Caco-2 (cell line): ENCODE results near the gene L3MBTL4. TPM values are rescaled to one million over a fixed set of nuclear protein-coding genes. Genes with fewer than 3 reads are reported as not detected.
"Not testable (repeated sequence)": the region's sequence is repeated elsewhere in the genome, so short reads cannot be mapped to it uniquely, and the experiment has no call there.

Experiments used
- BruUV-seq: library from RNA; stranded (reverse); fragments of 400-500 nt; replicated peaks from 2 replicates; lab custom pipeline; 2021; lab: Mats Ljungman, UMichigan
- CTCF ChIA-PET: fragments of 300-600 bp; sonication (Branson Sonifier 250); formaldehyde crosslinking; loops from one replicate; lab custom pipeline; 2022; ENCODE audit warnings: antibody characterized with exemption; lab: Charles Lee
- POLR2A ChIA-PET: fragments of 300-600 bp; sonication (Branson Sonifier 250); formaldehyde crosslinking; loops from one replicate; lab custom pipeline; 2022; ENCODE audit warnings: antibody characterized with exemption; lab: Charles Lee
- DNase-seq, 2 experiments: peaks; one replicate each; pipeline versions ENCODE4 v3.0.0 to v3.0.0-alpha.2; 2020 to 2022
- H3K27me3 ChIP-seq: replicated peaks from 2 replicates; pipeline ENCODE4 v1.6.0; 2011; ENCODE audit warnings: low read length; ENCODE audit not compliant: control insufficient read depth, insufficient read depth
- H3K36me3 ChIP-seq: 2 replicates; pipeline ENCODE4 v1.5.1; 2011; ENCODE audit warnings: low read length; ENCODE audit not compliant: control insufficient read depth, insufficient read depth
- H3K4me1 ChIP-seq: fragments of 250-450 bp; sonication (Bioruptor Pico); 2 replicates; pipeline ENCODE4 v1.5.1; 2020; ENCODE audit warnings: mild to moderate bottlenecking
- H3K4me3 ChIP-seq: 2 replicates; pipeline ENCODE4 v1.5.1; 2011; ENCODE audit warnings: low read depth, mild to moderate bottlenecking, control low read depth, low read length
- H3K9me3 ChIP-seq: fragments of 250-450 bp; sonication (Bioruptor Pico); 2 replicates; pipeline ENCODE4 v1.5.1; 2020; ENCODE audit warnings: mild to moderate bottlenecking, moderate library complexity
- H3K27ac Mint-ChIP-seq: one replicate; pipeline ENCODE4 v1.8.0; 2022; ENCODE audit warnings: mixed read lengths; ENCODE audit not compliant: unreplicated experiment
- H3K27me3 Mint-ChIP-seq: one replicate; pipeline ENCODE4 v1.8.0; 2022; ENCODE audit warnings: mixed read lengths; ENCODE audit not compliant: insufficient read depth, unreplicated experiment
- H3K36me3 Mint-ChIP-seq: one replicate; pipeline ENCODE4 v1.8.0; 2022; ENCODE audit warnings: mild to moderate bottlenecking, mixed read lengths; ENCODE audit not compliant: insufficient read depth, unreplicated experiment
- H3K4me1 Mint-ChIP-seq: one replicate; pipeline ENCODE4 v1.8.0; 2022; ENCODE audit warnings: low read depth, mixed read lengths; ENCODE audit not compliant: unreplicated experiment
- H3K4me3 Mint-ChIP-seq: one replicate; pipeline ENCODE4 v1.8.0; 2022; ENCODE audit warnings: mild to moderate bottlenecking, moderate library complexity, mixed read lengths; ENCODE audit not compliant: unreplicated experiment
- H3K9me3 Mint-ChIP-seq: one replicate; pipeline ENCODE4 v1.8.0; 2022; ENCODE audit warnings: mixed read lengths; ENCODE audit not compliant: unreplicated experiment
- CTCF ChIP-seq, 2 experiments: fragments of 200-600 bp in 1 of 2; IDR thresholded peaks; 1 replicate in 1 of 2; 2 replicates in 1 of 2; pipeline versions ENCODE4 v1.5.1 to v1.8.0; 2011 to 2022; ENCODE audit warnings: antibody characterized with exemption in 1 of 2, control low read depth in 1 of 2, inconsistent platforms in 1 of 2, low read depth in 1 of 2, low read length in 1 of 2, mild to moderate bottlenecking in 1 of 2, moderate library complexity in 1 of 2; ENCODE audit not compliant: insufficient read depth in 1 of 2, severe bottlenecking in 1 of 2, unreplicated experiment in 1 of 2
- intact Hi-C: fragments of 100-400 bp; cut with micrococcal nuclease; formaldehyde crosslinking; loops from one replicate; pipeline ENCODE4 v1.10.0; 2022; ENCODE audit not compliant: unreplicated experiment
- total RNA-seq: library from RNA; stranded (reverse); gene quantifications from 2 replicates; pipeline ENCODE4 v1.2.3, GENCODE V29; 2022

L3MBTL4 gene
- total RNA-seq, 1 experiment from 2014 or later, result 0.23 TPM

- H3K27me3 ChIP-seq, result no peaks in the 10 kb centered on the region
- H3K4me3 ChIP-seq, result no peak overlapping the region
- Mint-ChIP-seq H3K36me3 (no peaks in the 10 kb centered on the region), H3K4me1 (peaks cover 6% of the 10 kb centered on the region), H3K27me3 (peaks cover 12% of the 10 kb centered on the region), H3K9me3 (no peaks in the 10 kb centered on the region), H3K4me3 (no peak overlapping the region), H3K27ac (no peak overlapping the region)
- no peaks in the 10 kb centered on the region for H3K36me3 ChIP-seq
- no peak for TF ChIP-seq CTCF (IDR thresholded peaks at IDR 0.05; ENCODE audit: insufficient read depth in 1 of 2, low read depth in 1 of 2, low read length in 1 of 2, severe bottlenecking in 1 of 2, unreplicated experiment in 1 of 2)
- ChIA-PET CTCF (no interaction called here), POLR2A (no interaction called here)
- intact Hi-C loops, result no loop called here
- no peak for DNase-seq
- no TSS peak for BruUV-seq
- no peaks in the 10 kb centered on the region for H3K4me1 ChIP-seq
- no peaks in the 10 kb centered on the region for H3K9me3 ChIP-seq
Measured at GRCh38 chr18:6280211-6280743, 134.4 kb downstream of the L3MBTL4 start.

GRCh38 chr18:6279308-6279707 lies 135.4 kb downstream of the L3MBTL4 start:
- H3K36me3 Mint-ChIP-seq, result no peaks in the 10 kb centered on the region

GRCh38 chr18:6273423-6273822 lies 141.3 kb downstream of the L3MBTL4 start:
- Histone ChIP-seq H3K9me3 (no peaks in the 10 kb centered on the region), H3K4me1 (no peaks in the 10 kb centered on the region), H3K36me3 (no peaks in the 10 kb centered on the region), H3K27me3 (no peaks in the 10 kb centered on the region; the same call in 1 of the 2 replicates), H3K4me3 (no peak overlapping the region)
- H3K36me3 Mint-ChIP-seq, result no peaks in the 10 kb centered on the region
- no peak for TF ChIP-seq CTCF (IDR thresholded peaks at IDR 0.05; ENCODE audit: insufficient read depth in 1 of 2, low read depth in 1 of 2, low read length in 1 of 2, severe bottlenecking in 1 of 2, unreplicated experiment in 1 of 2)
- BruUV-seq, result no TSS peak
- ChIA-PET POLR2A (no interaction called here), CTCF (no interaction called here)
- intact Hi-C loops, result no loop called here
- H3K27me3 Mint-ChIP-seq, result peaks cover 37% of the 10 kb centered on the region
- no peaks in the 10 kb centered on the region for H3K9me3 Mint-ChIP-seq
- no peak overlapping the region for H3K27ac Mint-ChIP-seq
- H3K4me3 Mint-ChIP-seq, result no peak overlapping the region
- DNase-seq, result no peak
- peaks cover 8% of the 10 kb centered on the region for H3K4me1 Mint-ChIP-seq

More at GRCh38 chr18:6279308-6279707, 135.4 kb downstream of the L3MBTL4 start:
- Histone ChIP-seq H3K27me3 (no peaks in the 10 kb centered on the region), H3K36me3 (no peaks in the 10 kb centered on the region), H3K4me1 (no peaks in the 10 kb centered on the region), H3K9me3 (no peaks in the 10 kb centered on the region), H3K4me3 (no peak overlapping the region)
- no peaks in the 10 kb centered on the region for H3K9me3 Mint-ChIP-seq
- intact Hi-C loops, result no loop called here
- no peak overlapping the region for H3K27ac Mint-ChIP-seq
- no peak overlapping the region for H3K4me3 Mint-ChIP-seq
- no peak for DNase-seq
- H3K4me1 Mint-ChIP-seq, result peaks cover 6% of the 10 kb centered on the region
- H3K27me3 Mint-ChIP-seq, result peaks cover 20% of the 10 kb centered on the region
- POLR2A ChIA-PET, result no interaction called here
- BruUV-seq, result no TSS peak
- CTCF ChIA-PET, result no interaction called here
- TF ChIP-seq CTCF (IDR thresholded peaks at IDR 0.05; ENCODE audit: insufficient read depth in 1 of 2, low read depth in 1 of 2, low read length in 1 of 2, severe bottlenecking in 1 of 2, unreplicated experiment in 1 of 2), result no peak

- H3K36me3 ChIP-seq, H3K4me1 Mint-ChIP-seq, H3K9me3 Mint-ChIP-seq, DNase-seq, BruUV-seq, H3K4me3 Mint-ChIP-seq, H3K9me3 ChIP-seq, CTCF ChIA-PET, H3K4me1 ChIP-seq, H3K4me3 ChIP-seq, H3K27ac Mint-ChIP-seq, POLR2A ChIA-PET, H3K27me3 ChIP-seq, intact Hi-C loops, H3K36me3 Mint-ChIP-seq: not testable (repeated sequence)
- peaks cover 37% of the 10 kb centered on the region for H3K27me3 Mint-ChIP-seq
Measured at GRCh38 chr18:6272144-6272543, 142.6 kb downstream of the L3MBTL4 start.
